Right cardiac atrium (tissue), 5 donors: Measurements from ENCODE around the gene SORCS3. TPM values are rescaled to one million over a fixed set of nuclear protein-coding genes. Genes with fewer than 3 reads are reported as not detected.

ENCODE experiments used
- ATAC-seq, 2 donors: fragments of 200-7000 bp; cut with Tn5 transposase; one replicate each; pipeline versions ENCODE4 v1.8.0 to v1.9.1; 2020; ENCODE audit warnings: moderate library complexity in 2 of 2, mild to moderate bottlenecking in 1 of 2
- DNase-seq, 3 donors: peaks; one replicate each; pipeline ENCODE4 v3.0.0-alpha.2; 2020
- H3K27ac ChIP-seq: one replicate; pipeline ENCODE4 v1.5.1; 2013; ENCODE audit warnings: mild to moderate bottlenecking, low read length, control low read depth, moderate library complexity
- H3K27me3 ChIP-seq: one replicate; pipeline ENCODE4 v1.6.1; 2013; ENCODE audit not compliant: control insufficient read depth, insufficient read depth
- H3K4me1 ChIP-seq: one replicate; pipeline ENCODE4 v1.6.1; 2013; ENCODE audit warnings: low read length; ENCODE audit not compliant: control insufficient read depth, insufficient read depth
- H3K4me3 ChIP-seq: one replicate; pipeline ENCODE4 v1.5.1; 2013; ENCODE audit warnings: low read length, control low read depth
- H3K9me3 ChIP-seq: one replicate; pipeline ENCODE4 v1.6.1; 2013; ENCODE audit warnings: low read length; ENCODE audit not compliant: control insufficient read depth
- WGBS: extraction: QIAGEN DNeasy Blood & Tissue Kit; methylation state at CpG from one replicate; pipeline ENCODE4 v1.1.7; 2013; 5-methylcytosine and 5-hydroxymethylcytosine counted together
- intact Hi-C, 4 donors: fragments of 100-400 bp; cut with DNase I; formaldehyde crosslinking; loops; one replicate each; pipeline versions ENCODE4 v1.11.0 to v1.14.0; 2022 to 2023
- polyA plus RNA-seq: library from polyadenylated mRNA; stranded (reverse); fragments of 200-250 nt; gene quantifications from one replicate; pipeline ENCODE4 v1.2.3, GENCODE V29; 2013
- total RNA-seq, 4 donors: library from RNA; stranded (reverse); fragmentation: NEBNext Ultra II Directional; extraction: Animal tissue kit (Norgen Biotek cat#: 25700); gene quantifications; one replicate each; pipeline ENCODE4 v1.2.1, GENCODE V29; 2021
- donor health status: healthy with polysubstance abuse.
- donor health status: DM: no; HTN: yes; CAD: no.
- donor health status: DM: no; HTN: no; CAD: no.
- donor health status: DM: no; HTN: yes; CAD: no; lungs with severe emphysema.
- donor health status: DM: yes; HTN: yes; CAD: no.

SORCS3 gene
- total and polyA plus RNA-seq, 5 donors: 0.03 to 0.11 (median 0.07) TPM; not detected in 2

GRCh38 chr10:104622598-104623209 is 18.4 kb upstream of the SORCS3 start:
- intact Hi-C loops: loop anchor here in 2 of 4 donors (5.0 kb wide), 1 partner anchor 215 kb away; no protein-coding TSS in a partner anchor
- 35% methylated on average over 4 of the region's 4 CpGs for WGBS

GRCh38 chr10:104630731-104631130 is 10.4 kb upstream of the SORCS3 start:
- WGBS: 81% methylated on average over 26 of the region's 26 CpGs
- Histone ChIP-seq H3K9me3 (no peaks in the 10 kb centered on the region), H3K4me3 (no peak overlapping the region), H3K27me3 (no peaks in the 10 kb centered on the region), H3K4me1 (no peaks in the 10 kb centered on the region), H3K27ac (no peak overlapping the region)
- DNase-seq (peak in 1 of 3 donors; percentile 46), ATAC-seq (no peak)
- intact Hi-C loops: no loop called here

More at GRCh38 chr10:104622598-104623209, 18.4 kb upstream of the SORCS3 start:
- Histone ChIP-seq H3K4me1 (no peaks in the 10 kb centered on the region), H3K4me3 (no peak overlapping the region), H3K27me3 (no peaks in the 10 kb centered on the region), H3K9me3 (no peaks in the 10 kb centered on the region), H3K27ac (no peak overlapping the region)
- no peak for DNase-seq
- no peak for ATAC-seq

DNA sequence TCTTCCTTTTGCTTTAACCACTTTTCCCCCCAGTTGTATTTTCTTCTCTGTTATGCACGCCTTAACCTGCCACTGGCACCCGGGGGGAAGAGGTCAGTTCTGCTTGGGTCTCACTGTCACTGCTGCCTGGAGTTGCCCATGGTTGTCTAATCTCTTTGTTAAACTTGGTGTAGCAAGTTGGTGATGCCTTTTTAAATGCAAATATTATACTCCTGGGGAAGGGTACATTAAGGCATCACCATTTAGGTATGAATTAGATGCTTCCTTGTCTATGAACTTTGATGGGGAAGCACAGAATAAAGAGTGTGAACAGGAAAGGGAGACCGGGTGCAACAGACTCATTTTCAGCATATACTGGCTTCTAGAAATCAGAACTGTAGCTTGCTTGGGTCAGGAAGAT is 9.1 kb upstream of the SORCS3 start:
- H3K27me3 ChIP-seq: no peaks in the 10 kb centered on the region

DNA sequence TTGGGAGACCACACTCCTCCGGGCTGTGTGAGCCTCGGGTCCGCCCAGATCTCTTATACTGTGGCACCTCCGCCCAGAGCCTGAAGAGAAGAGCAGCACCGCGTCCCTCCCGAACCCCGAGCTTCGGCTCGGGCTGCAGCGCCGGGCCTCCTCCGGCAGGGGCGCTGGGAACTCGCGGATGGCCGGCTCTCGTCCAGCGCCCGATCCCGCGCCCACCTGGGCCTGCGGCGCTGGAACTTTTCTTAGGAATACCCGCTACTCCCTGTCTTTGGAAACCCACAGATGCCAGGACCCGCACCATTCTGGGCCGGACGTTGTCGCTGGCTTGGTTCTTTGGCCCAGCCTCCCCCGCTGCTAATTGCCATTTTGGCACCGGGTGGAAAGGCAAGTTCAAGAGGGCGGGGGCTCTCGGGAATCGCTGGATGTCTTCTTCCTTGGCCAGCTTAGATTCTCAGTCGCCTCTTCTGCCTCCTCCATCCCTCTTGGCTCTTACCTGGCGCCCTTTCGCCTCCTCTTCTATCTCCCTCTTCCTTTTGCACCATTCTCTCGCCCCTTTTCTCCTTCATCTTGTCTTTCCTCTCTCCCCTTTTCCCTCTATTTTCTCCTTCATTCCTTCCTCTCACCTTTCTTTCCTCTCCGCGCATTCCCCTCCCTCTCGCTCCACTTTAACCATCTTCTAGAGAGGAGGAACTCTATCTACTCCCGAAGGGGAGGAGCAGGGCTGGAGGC is 2.1 kb upstream of the SORCS3 start:
- H3K4me1 ChIP-seq: no peaks in the 10 kb centered on the region
- ATAC-seq: no peak
- 2% methylated on average over 42 of the region's 42 CpGs for WGBS
- H3K27ac ChIP-seq: no peak overlapping the region
- no peaks in the 10 kb centered on the region for H3K27me3 ChIP-seq
- H3K4me3 ChIP-seq: peak overlapping the region; percentile 42
- intact Hi-C loops: no loop called here
- DNase-seq: peak in 1 of 3 donors; percentile 29
- no peaks in the 10 kb centered on the region for H3K9me3 ChIP-seq

More for the DNA sequence above, 9.1 kb upstream of the SORCS3 start:
- 71% methylated on average over 3 of the region's 3 CpGs for WGBS
- Histone ChIP-seq H3K27ac (no peak overlapping the region), H3K4me1 (no peaks in the 10 kb centered on the region), H3K9me3 (no peaks in the 10 kb centered on the region), H3K4me3 (no peak overlapping the region)
- DNase-seq (no peak), ATAC-seq (no peak)
- intact Hi-C loops: no loop called here

DNA sequence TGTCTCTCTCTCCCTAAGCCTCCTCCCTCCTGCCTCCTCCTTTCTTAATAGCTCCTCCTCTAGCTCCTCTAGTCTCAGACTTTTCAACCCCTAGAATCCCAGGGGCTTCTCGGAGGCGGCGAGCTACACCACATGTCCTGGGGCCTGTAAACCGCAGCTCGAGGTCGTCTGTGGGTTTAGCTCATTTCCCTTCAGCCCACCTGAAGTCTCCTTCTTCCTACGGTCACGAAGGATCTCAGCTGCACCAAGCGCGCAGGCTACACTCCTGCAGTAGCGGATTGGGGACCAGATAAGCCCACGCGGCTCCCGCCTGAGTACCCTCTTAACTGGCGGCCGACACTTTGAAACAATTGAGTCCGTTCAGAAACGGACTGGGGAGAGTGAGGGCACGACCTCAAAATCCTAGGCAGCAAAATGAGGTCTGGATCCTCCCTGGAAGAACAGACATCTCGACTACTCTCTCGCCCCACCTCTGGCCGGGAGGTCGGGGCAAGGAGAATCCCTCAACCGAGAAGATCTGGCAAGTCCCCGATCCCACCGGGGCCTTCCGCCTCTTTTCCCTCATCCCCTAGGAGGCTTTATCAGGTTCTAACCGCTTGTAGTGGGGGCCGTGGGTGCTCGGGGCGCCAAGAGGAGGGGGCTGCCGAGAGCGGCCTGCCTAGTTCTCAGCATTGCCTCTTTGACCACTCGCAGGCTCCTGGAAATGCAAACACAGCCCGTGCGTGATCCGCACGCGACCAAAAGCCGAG is 1.3 kb upstream of the SORCS3 start:
- Histone ChIP-seq H3K9me3 (no peaks in the 10 kb centered on the region), H3K27me3 (no peaks in the 10 kb centered on the region), H3K4me1 (no peaks in the 10 kb centered on the region), H3K27ac (no peak overlapping the region), H3K4me3 (peak overlapping the region; percentile 8)
- intact Hi-C loops: loop anchor here in 3 of 4 donors (5.0 to 10.0 kb wide), 2 partner anchors 273 to 285 kb away; no protein-coding TSS in a partner anchor
- 1% methylated on average over 40 of the region's 40 CpGs for WGBS
- DNase-seq (peak in 1 of 3 donors; percentile 38), ATAC-seq (no peak)

GRCh38 chr10:104640339-104641186 is 527 bp upstream of the SORCS3 start:
- intact Hi-C loops: loop anchor here in 3 of 4 donors (5.0 to 10.0 kb wide), 2 partner anchors 272 to 284 kb away; no protein-coding TSS in a partner anchor
- WGBS: under 1% methylated on average over 82 of the region's 82 CpGs
- Histone ChIP-seq H3K27ac (no peak overlapping the region), H3K9me3 (no peaks in the 10 kb centered on the region), H3K4me1 (no peaks in the 10 kb centered on the region), H3K4me3 (peak overlapping the region; percentile 30), H3K27me3 (no peaks in the 10 kb centered on the region)
- DNase-seq (peak in 1 of 3 donors; percentile 28), ATAC-seq (no peak)

DNA sequence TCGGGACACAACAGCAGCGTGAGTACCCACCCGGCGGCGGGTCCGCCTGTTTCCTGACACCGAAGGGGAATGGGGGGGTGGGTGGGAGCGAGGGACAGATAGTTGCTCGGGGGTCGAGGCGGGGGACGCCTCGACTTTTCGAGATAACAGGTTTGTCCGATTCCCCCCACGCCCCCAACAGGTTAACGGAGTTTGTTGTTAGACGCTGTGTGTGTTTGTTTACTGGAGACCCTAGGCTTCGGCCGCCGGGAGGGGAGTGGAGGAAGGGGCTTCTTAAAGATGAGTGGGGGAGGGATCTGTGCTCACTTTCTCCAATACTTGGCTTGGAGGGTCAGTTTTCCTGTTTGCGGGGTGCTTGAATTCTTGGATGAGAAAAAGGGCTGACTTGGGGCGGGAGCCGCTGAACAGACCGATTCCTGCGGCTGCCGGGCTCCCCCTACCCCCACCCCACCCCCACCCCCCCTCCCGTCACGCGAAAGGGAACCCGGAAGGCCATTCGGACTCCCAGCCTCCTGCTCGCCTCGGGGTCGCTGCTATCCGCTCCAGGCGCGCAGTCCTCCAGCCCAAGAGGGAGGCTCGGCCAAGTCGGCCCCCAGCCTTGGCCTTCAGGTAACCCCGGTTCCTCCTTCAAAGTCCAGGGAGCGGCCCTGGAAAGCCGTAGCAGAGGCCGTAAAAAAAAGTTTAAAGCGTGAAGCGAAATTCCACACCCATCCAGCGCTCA is 1.0 kb downstream of the SORCS3 start:
- ATAC-seq (no peak), DNase-seq (peak in 1 of 3 donors; percentile 37)
- WGBS: 1% methylated on average over 47 of the region's 47 CpGs
- H3K27me3 ChIP-seq: no peaks in the 10 kb centered on the region
- no peak overlapping the region for H3K27ac ChIP-seq
- peak overlapping the region; percentile 30 for H3K4me3 ChIP-seq
- H3K9me3 ChIP-seq: no peaks in the 10 kb centered on the region
- H3K4me1 ChIP-seq: no peaks in the 10 kb centered on the region
- intact Hi-C loops: loop anchor here in 3 of 4 donors (5.0 to 10.0 kb wide), 2 partner anchors 270 to 283 kb away; no protein-coding TSS in a partner anchor

- WGBS: 3% methylated on average over 43 of the region's 43 CpGs
- Histone ChIP-seq H3K9me3 (no peaks in the 10 kb centered on the region), H3K27me3 (no peaks in the 10 kb centered on the region), H3K4me3 (peak overlapping the region; percentile 30), H3K4me1 (no peaks in the 10 kb centered on the region), H3K27ac (no peak overlapping the region)
- intact Hi-C loops: loop anchor here in 3 of 4 donors (5.0 to 10.0 kb wide), 2 partner anchors 270 to 282 kb away; no protein-coding TSS in a partner anchor
- ATAC-seq: peak in 1 of 2 donors; percentile 34
- peak in 2 of 3 donors; percentile 53 to 64 for DNase-seq
Measured at GRCh38 chr10:104642658-104643302, 1.7 kb downstream of the SORCS3 start.

DNA sequence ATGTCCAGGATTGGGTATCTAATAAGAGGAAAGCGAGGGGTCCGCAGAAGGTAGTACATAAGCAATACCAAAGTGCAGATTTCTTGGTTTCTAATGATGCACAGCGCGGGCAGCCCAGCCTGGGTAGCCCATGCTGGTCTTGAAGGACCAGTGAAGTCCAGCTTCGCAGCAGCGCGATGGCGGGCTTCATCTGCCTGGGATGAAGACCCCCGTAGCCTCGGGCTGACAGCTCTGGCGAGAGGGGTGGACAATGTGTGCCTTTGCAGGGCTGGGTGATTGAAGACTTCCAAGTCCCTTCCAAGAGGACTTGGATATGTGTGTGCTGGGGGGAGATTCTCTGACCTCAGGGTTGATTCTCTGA is 2.2 kb downstream of the SORCS3 start:
- no peak for ATAC-seq
- peak in 1 of 3 donors; percentile 41 for DNase-seq
- Histone ChIP-seq H3K4me3 (no peak overlapping the region), H3K27ac (no peak overlapping the region), H3K27me3 (no peaks in the 10 kb centered on the region), H3K9me3 (no peaks in the 10 kb centered on the region), H3K4me1 (no peaks in the 10 kb centered on the region)
- WGBS: 80% methylated on average over 11 of the region's 11 CpGs
- intact Hi-C loops: loop anchor here in 3 of 4 donors (5.0 to 10.0 kb wide), 2 partner anchors 269 to 282 kb away; no protein-coding TSS in a partner anchor
